ENCODE results near the gene ZNF786. TPM values are rescaled to one million over a fixed set of nuclear protein-coding genes. Genes with fewer than 3 reads are reported as not detected.

ZNF786 gene
- total RNA-seq, 1 experiment from 2014 or later = 10.1 TPM

- ChIA-PET CTCF (interaction anchor here (0.6 kb wide), 1 partner anchor 209 kb away, joined by 6 read pairs; no protein-coding TSS in a partner anchor), POLR2A (no interaction called here)
- Histone ChIP-seq H3K4me1 (ENCODE audit: control insufficient read depth, insufficient read depth, low read length) (no peaks in the 10 kb centered on the region), H3K27me3 (ENCODE audit: control insufficient read depth, insufficient read depth, low read length) (no peaks in the 10 kb centered on the region), H3K36me3 (ENCODE audit: control insufficient read depth, insufficient read depth, low read length) (no peaks in the 10 kb centered on the region), H3K27ac (ENCODE audit: low read length) (no peak overlapping the region), H3K4me3 (ENCODE audit: low read depth in 2 of 2, low read length in 2 of 2) (no peak overlapping the region), H3K9me3 (ENCODE audit: control insufficient read depth, insufficient read depth, low read depth, low read length) (no peaks in the 10 kb centered on the region)
- ATAC-seq (no peak), DNase-seq (ENCODE audit: low read depth, low spot score) (no peak)
- TF ChIP-seq SIN3A (IDR thresholded peaks at IDR 0.05; ENCODE audit: borderline replicate concordance, insufficient read depth, low read depth, low read length) = no peak
- TF ChIP-seq POLR2AphosphoS5 (IDR thresholded peaks at IDR 0.05; ENCODE audit: low read depth, low read length) = no peak
- TF ChIP-seq, protein P1, sequence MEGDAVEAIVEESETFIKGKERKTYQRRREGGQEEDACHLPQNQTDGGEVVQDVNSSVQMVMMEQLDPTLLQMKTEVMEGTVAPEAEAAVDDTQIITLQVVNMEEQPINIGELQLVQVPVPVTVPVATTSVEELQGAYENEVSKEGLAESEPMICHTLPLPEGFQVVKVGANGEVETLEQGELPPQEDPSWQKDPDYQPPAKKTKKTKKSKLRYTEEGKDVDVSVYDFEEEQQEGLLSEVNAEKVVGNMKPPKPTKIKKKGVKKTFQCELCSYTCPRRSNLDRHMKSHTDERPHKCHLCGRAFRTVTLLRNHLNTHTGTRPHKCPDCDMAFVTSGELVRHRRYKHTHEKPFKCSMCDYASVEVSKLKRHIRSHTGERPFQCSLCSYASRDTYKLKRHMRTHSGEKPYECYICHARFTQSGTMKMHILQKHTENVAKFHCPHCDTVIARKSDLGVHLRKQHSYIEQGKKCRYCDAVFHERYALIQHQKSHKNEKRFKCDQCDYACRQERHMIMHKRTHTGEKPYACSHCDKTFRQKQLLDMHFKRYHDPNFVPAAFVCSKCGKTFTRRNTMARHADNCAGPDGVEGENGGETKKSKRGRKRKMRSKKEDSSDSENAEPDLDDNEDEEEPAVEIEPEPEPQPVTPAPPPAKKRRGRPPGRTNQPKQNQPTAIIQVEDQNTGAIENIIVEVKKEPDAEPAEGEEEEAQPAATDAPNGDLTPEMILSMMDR (IDR thresholded peaks at IDR 0.05) = no peak
- TF ChIP-seq TCF7L2 (IDR thresholded peaks at IDR 0.05; ENCODE audit: low read depth, low read length) = no peak
- TF ChIP-seq, protein P2, sequence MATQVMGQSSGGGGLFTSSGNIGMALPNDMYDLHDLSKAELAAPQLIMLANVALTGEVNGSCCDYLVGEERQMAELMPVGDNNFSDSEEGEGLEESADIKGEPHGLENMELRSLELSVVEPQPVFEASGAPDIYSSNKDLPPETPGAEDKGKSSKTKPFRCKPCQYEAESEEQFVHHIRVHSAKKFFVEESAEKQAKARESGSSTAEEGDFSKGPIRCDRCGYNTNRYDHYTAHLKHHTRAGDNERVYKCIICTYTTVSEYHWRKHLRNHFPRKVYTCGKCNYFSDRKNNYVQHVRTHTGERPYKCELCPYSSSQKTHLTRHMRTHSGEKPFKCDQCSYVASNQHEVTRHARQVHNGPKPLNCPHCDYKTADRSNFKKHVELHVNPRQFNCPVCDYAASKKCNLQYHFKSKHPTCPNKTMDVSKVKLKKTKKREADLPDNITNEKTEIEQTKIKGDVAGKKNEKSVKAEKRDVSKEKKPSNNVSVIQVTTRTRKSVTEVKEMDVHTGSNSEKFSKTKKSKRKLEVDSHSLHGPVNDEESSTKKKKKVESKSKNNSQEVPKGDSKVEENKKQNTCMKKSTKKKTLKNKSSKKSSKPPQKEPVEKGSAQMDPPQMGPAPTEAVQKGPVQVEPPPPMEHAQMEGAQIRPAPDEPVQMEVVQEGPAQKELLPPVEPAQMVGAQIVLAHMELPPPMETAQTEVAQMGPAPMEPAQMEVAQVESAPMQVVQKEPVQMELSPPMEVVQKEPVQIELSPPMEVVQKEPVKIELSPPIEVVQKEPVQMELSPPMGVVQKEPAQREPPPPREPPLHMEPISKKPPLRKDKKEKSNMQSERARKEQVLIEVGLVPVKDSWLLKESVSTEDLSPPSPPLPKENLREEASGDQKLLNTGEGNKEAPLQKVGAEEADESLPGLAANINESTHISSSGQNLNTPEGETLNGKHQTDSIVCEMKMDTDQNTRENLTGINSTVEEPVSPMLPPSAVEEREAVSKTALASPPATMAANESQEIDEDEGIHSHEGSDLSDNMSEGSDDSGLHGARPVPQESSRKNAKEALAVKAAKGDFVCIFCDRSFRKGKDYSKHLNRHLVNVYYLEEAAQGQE (IDR thresholded peaks at IDR 0.05; ENCODE audit: insufficient read depth in 1 of 2, low read depth in 2 of 2, low read length in 1 of 2) = no peak
- in situ Hi-C loops (cut with HindIII; ENCODE audit: low pct_unique_long_range_greater_than_20kb, low sequenced_read_pairs) (no loop called here), intact Hi-C loops (cut with micrococcal nuclease; ENCODE audit: unreplicated experiment) (no loop called here)
- no TSS peak for BruUV-seq (replicated peaks)
These were observed 3.1 kb downstream of the ZNF786 start for GRCh38 chr7:149087376-149087775.

DNA sequence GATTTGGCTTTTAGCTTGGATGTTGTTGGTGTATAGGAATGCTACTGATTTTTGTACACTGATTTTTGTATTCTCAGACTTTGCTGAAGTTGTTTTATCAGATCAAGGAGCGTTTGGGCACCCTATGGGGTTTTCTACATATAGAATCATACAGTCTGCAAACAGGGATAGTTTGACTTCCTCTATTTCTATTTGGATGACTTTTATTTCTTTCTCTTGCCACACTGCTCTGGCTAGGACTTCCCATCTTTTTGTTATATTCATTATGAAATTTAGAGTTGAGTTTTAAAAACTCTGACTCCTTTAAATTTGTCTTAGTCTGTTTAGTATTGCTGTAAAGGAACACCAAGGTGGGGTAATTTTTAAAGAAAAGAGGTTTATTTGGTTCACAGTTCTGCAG lies 4.7 kb downstream of the ZNF786 start:
- intact Hi-C loops (cut with micrococcal nuclease; ENCODE audit: unreplicated experiment) = no loop called here
- Histone ChIP-seq H3K27me3 (ENCODE audit: control insufficient read depth, insufficient read depth, low read length) (no peaks in the 10 kb centered on the region), H3K27ac (ENCODE audit: low read length) (no peak overlapping the region), H3K4me1 (ENCODE audit: control insufficient read depth, insufficient read depth, low read length) (no peaks in the 10 kb centered on the region), H3K9me3 (ENCODE audit: control insufficient read depth, insufficient read depth, low read depth, low read length) (no peaks in the 10 kb centered on the region), H3K36me3 (ENCODE audit: control insufficient read depth, insufficient read depth, low read length) (no peaks in the 10 kb centered on the region), H3K4me3 (ENCODE audit: low read depth in 2 of 2, low read length in 2 of 2) (no peak overlapping the region)
- TF ChIP-seq POLR2AphosphoS5 (IDR thresholded peaks at IDR 0.05; ENCODE audit: low read depth, low read length) = no peak
- TF ChIP-seq, protein P2 (IDR thresholded peaks at IDR 0.05; ENCODE audit: insufficient read depth in 1 of 2, low read depth in 2 of 2, low read length in 1 of 2) = no peak
- TF ChIP-seq, protein P1 (IDR thresholded peaks at IDR 0.05) = no peak
- TF ChIP-seq SIN3A (IDR thresholded peaks at IDR 0.05; ENCODE audit: borderline replicate concordance, insufficient read depth, low read depth, low read length) = no peak
- TF ChIP-seq TCF7L2 (IDR thresholded peaks at IDR 0.05; ENCODE audit: low read depth, low read length) = no peak
- ChIA-PET CTCF (no interaction called here), POLR2A (no interaction called here)
- BruUV-seq (replicated peaks) = no TSS peak
- DNase-seq (ENCODE audit: low read depth, low spot score) (no peak), ATAC-seq (no peak)
- in situ Hi-C loops (cut with HindIII; ENCODE audit: low pct_unique_long_range_greater_than_20kb, low sequenced_read_pairs) = no loop called here
